ENCODE measurements around the gene EFHD2.
"Not testable (repeated sequence)": the region's sequence is repeated elsewhere in the genome, so short reads cannot be mapped to it uniquely, and the experiment has no call there.

- TF ChIP-seq POLR2AphosphoS5 (IDR thresholded peaks at IDR 0.05; ENCODE audit: low read depth, low read length); CTCF (IDR thresholded peaks at IDR 0.05); REST (IDR thresholded peaks at IDR 0.05; ENCODE audit: insufficient read depth in 1 of 2, low read depth in 2 of 2, low read length in 1 of 2): not testable (repeated sequence)
Observed at GRCh38 chr1:15389828-15390227, 19.9 kb upstream of the EFHD2 start.
